ENCODE results near the gene GDPD5.

GDPD5 gene

DNA sequence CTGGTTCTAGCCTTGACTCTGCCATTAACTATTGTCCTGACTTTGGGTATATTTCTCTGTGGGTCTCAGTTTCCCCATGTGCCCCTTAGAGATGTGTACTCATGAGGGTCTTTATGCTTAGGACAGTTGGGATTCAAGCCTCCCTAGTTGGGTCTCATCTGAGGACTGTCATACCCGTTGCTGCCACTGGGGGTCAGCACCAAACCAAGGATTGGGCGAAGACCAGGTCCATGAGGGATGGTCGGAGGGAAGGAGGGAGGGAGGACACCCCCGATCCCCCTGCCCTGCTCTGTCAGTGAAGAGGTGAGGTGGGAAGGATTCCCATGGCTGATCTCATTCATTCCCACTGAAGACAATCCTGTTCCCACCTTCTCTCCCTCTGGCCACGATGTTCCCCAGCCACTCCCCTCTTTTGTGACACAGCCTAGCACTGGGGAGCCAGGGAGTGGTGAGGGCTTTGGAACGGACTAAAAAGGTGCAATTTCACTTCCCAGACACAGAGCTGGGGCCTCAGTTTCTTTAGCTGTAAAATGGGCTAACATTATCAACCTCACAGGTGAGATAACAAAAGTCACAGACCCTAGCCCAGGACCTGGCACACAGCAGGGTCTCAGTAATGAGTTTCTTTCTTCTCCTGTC is 80.3 kb downstream of the GDPD5 start:
- H3K27ac ChIP-seq = no peak overlapping the region
- TF ChIP-seq, protein P1, sequence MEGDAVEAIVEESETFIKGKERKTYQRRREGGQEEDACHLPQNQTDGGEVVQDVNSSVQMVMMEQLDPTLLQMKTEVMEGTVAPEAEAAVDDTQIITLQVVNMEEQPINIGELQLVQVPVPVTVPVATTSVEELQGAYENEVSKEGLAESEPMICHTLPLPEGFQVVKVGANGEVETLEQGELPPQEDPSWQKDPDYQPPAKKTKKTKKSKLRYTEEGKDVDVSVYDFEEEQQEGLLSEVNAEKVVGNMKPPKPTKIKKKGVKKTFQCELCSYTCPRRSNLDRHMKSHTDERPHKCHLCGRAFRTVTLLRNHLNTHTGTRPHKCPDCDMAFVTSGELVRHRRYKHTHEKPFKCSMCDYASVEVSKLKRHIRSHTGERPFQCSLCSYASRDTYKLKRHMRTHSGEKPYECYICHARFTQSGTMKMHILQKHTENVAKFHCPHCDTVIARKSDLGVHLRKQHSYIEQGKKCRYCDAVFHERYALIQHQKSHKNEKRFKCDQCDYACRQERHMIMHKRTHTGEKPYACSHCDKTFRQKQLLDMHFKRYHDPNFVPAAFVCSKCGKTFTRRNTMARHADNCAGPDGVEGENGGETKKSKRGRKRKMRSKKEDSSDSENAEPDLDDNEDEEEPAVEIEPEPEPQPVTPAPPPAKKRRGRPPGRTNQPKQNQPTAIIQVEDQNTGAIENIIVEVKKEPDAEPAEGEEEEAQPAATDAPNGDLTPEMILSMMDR (conservative IDR thresholded peaks at IDR 0.05) = peak; percentile 95
- TF ChIP-seq ZFX (IDR thresholded peaks at IDR 0.05) = no peak

GRCh38 chr11:75443043-75443442 is 82.7 kb downstream of the GDPD5 start:
- no peak for TF ChIP-seq ZFX (IDR thresholded peaks at IDR 0.05)
- TF ChIP-seq, protein P1 (conservative IDR thresholded peaks at IDR 0.05) = no peak
- H3K27ac ChIP-seq = no peak overlapping the region

DNA sequence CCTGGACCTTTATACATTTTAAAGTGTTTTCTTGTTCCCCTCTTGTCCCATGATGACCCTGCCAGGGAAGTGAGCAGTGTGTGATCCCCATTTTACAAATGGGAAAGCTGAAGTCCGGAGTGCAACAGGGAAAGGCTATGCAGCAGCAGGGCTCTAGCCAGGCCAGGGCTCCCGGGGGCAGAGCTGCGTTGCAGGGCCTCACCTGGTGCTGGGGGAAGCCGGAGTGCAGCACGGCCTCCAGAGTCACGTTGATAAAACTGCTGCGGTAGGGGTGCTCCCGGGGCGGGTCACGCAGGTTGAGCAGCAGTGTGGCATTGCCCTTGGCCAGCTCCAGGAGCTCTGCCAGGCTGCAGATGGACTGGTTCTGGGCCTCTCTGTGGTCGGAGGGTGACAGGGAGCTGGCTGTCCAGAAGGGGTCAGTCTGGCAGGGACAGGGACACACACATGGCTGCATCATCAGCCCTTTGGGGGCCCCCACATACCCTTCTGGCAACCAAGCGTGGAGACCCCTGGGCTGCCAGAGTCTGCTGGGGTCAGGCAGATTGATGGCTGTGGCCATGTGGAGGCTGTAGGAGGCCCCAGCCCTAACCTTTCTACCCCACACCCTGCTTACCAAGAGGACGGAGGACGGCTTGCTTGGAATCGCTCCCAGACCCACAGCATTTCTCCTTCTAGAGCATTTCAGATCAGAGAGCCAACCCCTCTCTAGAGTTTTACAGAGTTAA is 83.4 kb downstream of the GDPD5 start:
- TF ChIP-seq, protein P1 (conservative IDR thresholded peaks at IDR 0.05) = no peak
- no peak for TF ChIP-seq ZFX (IDR thresholded peaks at IDR 0.05)
- no peak overlapping the region for H3K27ac ChIP-seq

DNA sequence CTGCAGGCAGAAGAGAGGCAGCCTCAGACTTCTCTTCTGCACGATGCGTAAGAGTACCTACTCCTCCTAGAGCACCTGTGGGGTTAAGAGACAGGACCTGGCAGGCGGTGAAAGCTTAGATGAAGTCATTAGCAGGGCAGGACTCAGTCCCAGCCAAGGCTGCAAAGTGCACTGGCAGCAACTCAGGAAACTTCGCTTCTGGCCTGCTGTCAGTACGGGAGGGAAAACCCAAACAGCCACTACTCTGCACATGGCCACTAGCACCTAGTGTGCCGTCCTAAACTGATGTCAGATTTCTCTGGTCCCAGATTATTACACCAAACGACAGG is 84.0 kb downstream of the GDPD5 start:
- H3K27ac ChIP-seq = no peak overlapping the region
- TF ChIP-seq, protein P1 (conservative IDR thresholded peaks at IDR 0.05) = no peak
- TF ChIP-seq ZFX (IDR thresholded peaks at IDR 0.05) = no peak

DNA sequence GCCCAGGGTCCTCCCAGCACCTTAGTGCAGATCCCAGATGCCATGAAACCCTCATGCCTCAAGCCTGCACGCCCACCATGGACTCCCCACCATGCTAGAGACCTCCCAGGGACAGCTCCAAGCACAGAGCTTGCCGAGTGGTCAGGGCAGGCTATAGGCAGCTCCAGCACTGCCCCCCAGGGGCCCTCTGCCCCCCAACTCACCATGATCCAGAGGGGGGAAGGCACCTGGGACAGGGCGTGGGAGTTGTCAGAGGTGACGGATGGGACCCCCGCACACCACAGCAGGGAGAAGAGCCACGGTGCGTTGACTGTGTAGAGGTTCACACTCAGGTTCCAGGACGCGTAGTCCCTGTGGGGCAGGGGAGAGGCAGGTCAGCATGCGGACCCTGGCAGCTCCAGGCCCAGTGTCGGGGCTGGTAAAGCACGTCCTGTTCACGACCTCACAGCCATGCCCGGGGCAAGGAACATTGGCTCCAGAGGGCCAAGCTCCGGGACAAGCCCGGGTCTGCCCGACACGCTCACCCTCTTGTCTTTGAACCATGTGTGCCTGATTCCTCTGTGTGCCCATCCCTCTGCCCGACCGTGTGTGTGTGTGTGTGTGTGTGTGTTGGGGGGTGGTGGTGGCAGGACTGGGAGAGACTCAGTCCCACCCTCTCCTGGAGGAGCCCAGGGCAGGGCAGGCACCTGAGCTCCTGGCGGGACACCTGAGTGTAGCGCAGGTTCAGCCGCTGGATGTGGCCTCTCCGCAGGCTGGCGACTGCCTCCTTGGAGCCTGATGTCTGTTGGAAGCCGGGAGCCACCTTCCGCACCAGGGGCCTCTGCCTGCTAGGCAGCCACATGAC is 84.6 kb downstream of the GDPD5 start:
- TF ChIP-seq ZFX (IDR thresholded peaks at IDR 0.05) = no peak
- TF ChIP-seq, protein P1 (conservative IDR thresholded peaks at IDR 0.05) = no peak
- no peak overlapping the region for H3K27ac ChIP-seq

GRCh38 chr11:75439495-75440120 is 86.1 kb downstream of the GDPD5 start:
- TF ChIP-seq, protein P1 (conservative IDR thresholded peaks at IDR 0.05) = no peak
- no peak for TF ChIP-seq ZFX (IDR thresholded peaks at IDR 0.05)

More at GRCh38 chr11:75439495-75440120, 86.1 kb downstream of the GDPD5 start:
- no peak overlapping the region for H3K27ac ChIP-seq

All from C4-2B (cell line).